ENCODE results near the gene COL6A3. TPM values are rescaled to one million over a fixed set of nuclear protein-coding genes. Genes with fewer than 3 reads are reported as not detected.

COL6A3 gene
- total RNA-seq, 1 experiment from 2014 or later = 1.2 TPM

- RAD21 ChIA-PET (ENCODE audit: low non-redundant PET in 1 of 2, low total read pairs in 2 of 2, uncharacterized antibody in 2 of 2, unreplicated experiment in 2 of 2) = no interaction called here
- Histone ChIP-seq H2AFZ (ENCODE audit: low read depth, low read length, poor library complexity, severe bottlenecking) (no peak overlapping the region), H3K9ac (ENCODE audit: low read length) (no peak overlapping the region), H3K27me3 (ENCODE audit: insufficient read depth, low read length) (peaks cover 9% of the 10 kb centered on the region; the same call in 1 of the 2 replicates), H3K27ac (ENCODE audit: low read depth, low read length) (no peak overlapping the region), H3K4me3 (replicated peaks in 1 of 2; ENCODE audit: low read depth in 1 of 2, low read length in 2 of 2) (no peak overlapping the region), H3K9me2 (ENCODE audit: insufficient read depth) (no peaks in the 10 kb centered on the region), H3K4me1 (ENCODE audit: control insufficient read depth in 1 of 2, insufficient read depth in 2 of 2, low read length in 2 of 2) (peaks cover 5 to 10% of the 10 kb centered on the region in 2 experiments; a peak in 3 of 4 replicates), H3K9me3 (ENCODE audit: control insufficient read depth in 1 of 2, insufficient read depth in 1 of 2, low read depth in 1 of 2, low read length in 2 of 2) (no peaks in the 10 kb centered on the region), H4K20me1 (ENCODE audit: insufficient read depth) (no peaks in the 10 kb centered on the region), H3K79me2 (ENCODE audit: insufficient read depth, low read length) (no peaks in the 10 kb centered on the region), H3K4me2 (ENCODE audit: low read length) (no peak overlapping the region), H3K36me3 (ENCODE audit: control insufficient read depth in 1 of 2, insufficient read depth in 2 of 2, low read length in 2 of 2) (no peaks in the 10 kb centered on the region)
- CTCF ChIA-PET = interaction anchor here (1.5 kb wide), 1 partner anchor 8 kb away, joined by 6 read pairs; no protein-coding TSS in a partner anchor
- TF ChIP-seq EZH2phosphoT487 (IDR thresholded peaks at IDR 0.05; ENCODE audit: borderline replicate concordance) (no peak), POLR2AphosphoS5 (IDR thresholded peaks at IDR 0.05; ENCODE audit: low read depth, low read length) (no peak), POLR2A (IDR thresholded peaks at IDR 0.05; ENCODE audit: borderline replicate concordance, extremely low read depth, insufficient read depth, insufficient read length) (no peak), MAX (IDR thresholded peaks at IDR 0.05) (no peak), EGR1 (IDR thresholded peaks at IDR 0.05; ENCODE audit: low read depth) (no peak), ZBTB33 (IDR thresholded peaks at IDR 0.05; ENCODE audit: extremely low read depth, insufficient replicate concordance, low read length) (no peak), CTCF (IDR thresholded peaks at IDR 0.05 in 2 of 3, conservative IDR thresholded peaks at IDR 0.05 in 1 of 3; ENCODE audit: borderline replicate concordance in 1 of 3, insufficient read depth in 1 of 3, low read depth in 2 of 3, low read length in 2 of 3) (no peak), SP1 (IDR thresholded peaks at IDR 0.05; ENCODE audit: low read depth) (no peak), ELF1 (IDR thresholded peaks at IDR 0.05; ENCODE audit: borderline replicate concordance, low read depth) (no peak), ZNF274 (IDR thresholded peaks at IDR 0.05; ENCODE audit: low read depth, low read length) (no peak)
- DNase-seq (ENCODE audit: low read depth, low spot score) (no peak), ATAC-seq (no peak)
- no TSS peak for BruUV-seq (replicated peaks)
- intact Hi-C loops (cut with micrococcal nuclease) = no loop called here
- POLR2A ChIA-PET = no interaction called here
These were observed 4.3 kb upstream of the COL6A3 start for GRCh38 chr2:237418300-237418699.
